ENCODE results near the gene DLD.

GRCh38 chr7:107940951-107941350 lies 50.0 kb downstream of the DLD start:
- TF ChIP-seq CSRNP3 (CRISPR knock-in tag; IDR thresholded peaks at IDR 0.05) (no peak), CREB5 (CRISPR knock-in tag; IDR thresholded peaks at IDR 0.05; ENCODE audit: low read depth) (no peak), ZFP3 (CRISPR knock-in tag; IDR thresholded peaks at IDR 0.05) (no peak), CSDC2 (CRISPR knock-in tag; IDR thresholded peaks at IDR 0.05) (no peak), ARNTL (CRISPR knock-in tag; IDR thresholded peaks at IDR 0.05; ENCODE audit: borderline replicate concordance, low read depth) (no peak), GLIS3 (CRISPR knock-in tag; IDR thresholded peaks at IDR 0.05) (no peak), TOX (CRISPR knock-in tag; IDR thresholded peaks at IDR 0.05; ENCODE audit: borderline replicate concordance) (no peak), ZNF8 (CRISPR knock-in tag; IDR thresholded peaks at IDR 0.05) (no peak), BACH2 (CRISPR knock-in tag; IDR thresholded peaks at IDR 0.05; ENCODE audit: borderline replicate concordance) (no peak), PPARA (CRISPR knock-in tag; IDR thresholded peaks at IDR 0.05; ENCODE audit: borderline replicate concordance) (no peak), ZNF565 (CRISPR knock-in tag; conservative IDR thresholded peaks at IDR 0.05; ENCODE audit: low read depth) (no peak), RARB (CRISPR knock-in tag; IDR thresholded peaks at IDR 0.05) (no peak)
